ENCODE data around the gene TMEM232. TPM values are rescaled to one million over a fixed set of nuclear protein-coding genes. Genes with fewer than 3 reads are reported as not detected.

TMEM232 gene
- total RNA-seq, 1 experiment from 2014 or later = 1.3 TPM

DNA sequence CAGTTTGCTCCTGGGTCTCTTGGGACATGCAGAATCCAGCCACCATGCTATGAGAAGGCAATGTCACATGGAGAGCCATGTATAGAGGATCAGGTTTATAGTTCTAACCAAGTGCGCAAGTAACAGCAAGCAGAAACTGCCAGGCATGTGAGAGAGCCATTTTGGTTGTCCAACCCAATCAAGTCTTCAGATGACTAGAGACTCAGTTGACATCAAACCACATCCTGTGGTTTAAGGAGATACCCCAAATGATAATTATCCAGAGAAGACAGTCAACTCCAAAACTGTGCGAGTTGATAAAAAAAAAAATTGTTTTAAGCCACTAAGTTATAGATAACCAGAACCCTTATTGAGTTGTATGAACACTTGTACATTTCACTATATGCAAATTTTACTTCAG, 40.2 kb downstream of the TMEM232 start (continued):
- TF ChIP-seq TEAD1 (CRISPR knock-in tag; IDR thresholded peaks at IDR 0.05) (no peak), ZNF232 (CRISPR knock-in tag; IDR thresholded peaks at IDR 0.05) (no peak), ATF1 (CRISPR knock-in tag; IDR thresholded peaks at IDR 0.05) (no peak)
- TF ChIP-seq, protein P1, sequence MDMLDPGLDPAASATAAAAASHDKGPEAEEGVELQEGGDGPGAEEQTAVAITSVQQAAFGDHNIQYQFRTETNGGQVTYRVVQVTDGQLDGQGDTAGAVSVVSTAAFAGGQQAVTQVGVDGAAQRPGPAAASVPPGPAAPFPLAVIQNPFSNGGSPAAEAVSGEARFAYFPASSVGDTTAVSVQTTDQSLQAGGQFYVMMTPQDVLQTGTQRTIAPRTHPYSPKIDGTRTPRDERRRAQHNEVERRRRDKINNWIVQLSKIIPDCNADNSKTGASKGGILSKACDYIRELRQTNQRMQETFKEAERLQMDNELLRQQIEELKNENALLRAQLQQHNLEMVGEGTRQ (CRISPR knock-in tag; IDR thresholded peaks at IDR 0.05) = no peak

DNA sequence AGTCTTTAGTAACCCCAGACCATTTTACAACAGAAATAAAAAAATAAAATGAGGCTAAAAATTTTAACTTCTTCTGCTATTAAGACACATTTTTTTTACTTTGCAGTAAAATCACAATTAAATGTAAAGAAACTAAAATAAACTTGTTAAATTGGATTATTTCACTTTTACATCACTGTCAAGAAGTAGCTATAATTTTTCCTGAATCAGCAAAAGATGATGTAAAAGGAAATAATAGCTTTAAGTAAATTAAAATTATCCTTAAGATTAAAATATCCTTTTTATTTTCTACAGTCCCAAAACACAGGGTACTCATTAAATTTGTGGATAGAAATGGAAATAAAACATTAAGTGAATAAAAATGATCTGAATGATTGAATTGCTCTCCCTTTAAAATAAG, 44.5 kb downstream of the TMEM232 start:
- H3K4me1 Mint-ChIP-seq = 0 out of 2 replicates have a peak, but pooled peaks cover 2% of the 10 kb centered on the region
- no peaks in the 10 kb centered on the region for H3K27me3 Mint-ChIP-seq (ENCODE audit: low read depth)
- ChIA-PET CTCF (no interaction called here), POLR2A (no interaction called here)
- H3K4me3 Mint-ChIP-seq = no peak overlapping the region
- H3K9me3 Mint-ChIP-seq = no peaks in the 10 kb centered on the region
- no peak overlapping the region for H3K27ac Mint-ChIP-seq
- no peaks in the 10 kb centered on the region for H3K36me3 Mint-ChIP-seq
- DNase-seq (ENCODE audit: low spot score) = no peak
- no peak for ATAC-seq
- TF ChIP-seq ZNF396 (CRISPR knock-in tag; IDR thresholded peaks at IDR 0.05; ENCODE audit: borderline replicate concordance) (no peak), PRRX2 (CRISPR knock-in tag; IDR thresholded peaks at IDR 0.05) (no peak), NFE2L1 (CRISPR knock-in tag; IDR thresholded peaks at IDR 0.05) (no peak), TEAD4 (CRISPR knock-in tag; IDR thresholded peaks at IDR 0.05) (no peak), ZBTB21 (CRISPR knock-in tag; IDR thresholded peaks at IDR 0.05; ENCODE audit: borderline replicate concordance) (no peak), MYBL2 (CRISPR knock-in tag; IDR thresholded peaks at IDR 0.05) (no peak), TEAD1 (CRISPR knock-in tag; IDR thresholded peaks at IDR 0.05) (no peak), CREM (CRISPR knock-in tag; IDR thresholded peaks at IDR 0.05) (no peak)
- TF ChIP-seq, protein P2, sequence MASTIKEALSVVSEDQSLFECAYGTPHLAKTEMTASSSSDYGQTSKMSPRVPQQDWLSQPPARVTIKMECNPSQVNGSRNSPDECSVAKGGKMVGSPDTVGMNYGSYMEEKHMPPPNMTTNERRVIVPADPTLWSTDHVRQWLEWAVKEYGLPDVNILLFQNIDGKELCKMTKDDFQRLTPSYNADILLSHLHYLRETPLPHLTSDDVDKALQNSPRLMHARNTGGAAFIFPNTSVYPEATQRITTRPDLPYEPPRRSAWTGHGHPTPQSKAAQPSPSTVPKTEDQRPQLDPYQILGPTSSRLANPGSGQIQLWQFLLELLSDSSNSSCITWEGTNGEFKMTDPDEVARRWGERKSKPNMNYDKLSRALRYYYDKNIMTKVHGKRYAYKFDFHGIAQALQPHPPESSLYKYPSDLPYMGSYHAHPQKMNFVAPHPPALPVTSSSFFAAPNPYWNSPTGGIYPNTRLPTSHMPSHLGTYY (CRISPR knock-in tag; IDR thresholded peaks at IDR 0.05) = no peak
- TF ChIP-seq, protein P3, sequence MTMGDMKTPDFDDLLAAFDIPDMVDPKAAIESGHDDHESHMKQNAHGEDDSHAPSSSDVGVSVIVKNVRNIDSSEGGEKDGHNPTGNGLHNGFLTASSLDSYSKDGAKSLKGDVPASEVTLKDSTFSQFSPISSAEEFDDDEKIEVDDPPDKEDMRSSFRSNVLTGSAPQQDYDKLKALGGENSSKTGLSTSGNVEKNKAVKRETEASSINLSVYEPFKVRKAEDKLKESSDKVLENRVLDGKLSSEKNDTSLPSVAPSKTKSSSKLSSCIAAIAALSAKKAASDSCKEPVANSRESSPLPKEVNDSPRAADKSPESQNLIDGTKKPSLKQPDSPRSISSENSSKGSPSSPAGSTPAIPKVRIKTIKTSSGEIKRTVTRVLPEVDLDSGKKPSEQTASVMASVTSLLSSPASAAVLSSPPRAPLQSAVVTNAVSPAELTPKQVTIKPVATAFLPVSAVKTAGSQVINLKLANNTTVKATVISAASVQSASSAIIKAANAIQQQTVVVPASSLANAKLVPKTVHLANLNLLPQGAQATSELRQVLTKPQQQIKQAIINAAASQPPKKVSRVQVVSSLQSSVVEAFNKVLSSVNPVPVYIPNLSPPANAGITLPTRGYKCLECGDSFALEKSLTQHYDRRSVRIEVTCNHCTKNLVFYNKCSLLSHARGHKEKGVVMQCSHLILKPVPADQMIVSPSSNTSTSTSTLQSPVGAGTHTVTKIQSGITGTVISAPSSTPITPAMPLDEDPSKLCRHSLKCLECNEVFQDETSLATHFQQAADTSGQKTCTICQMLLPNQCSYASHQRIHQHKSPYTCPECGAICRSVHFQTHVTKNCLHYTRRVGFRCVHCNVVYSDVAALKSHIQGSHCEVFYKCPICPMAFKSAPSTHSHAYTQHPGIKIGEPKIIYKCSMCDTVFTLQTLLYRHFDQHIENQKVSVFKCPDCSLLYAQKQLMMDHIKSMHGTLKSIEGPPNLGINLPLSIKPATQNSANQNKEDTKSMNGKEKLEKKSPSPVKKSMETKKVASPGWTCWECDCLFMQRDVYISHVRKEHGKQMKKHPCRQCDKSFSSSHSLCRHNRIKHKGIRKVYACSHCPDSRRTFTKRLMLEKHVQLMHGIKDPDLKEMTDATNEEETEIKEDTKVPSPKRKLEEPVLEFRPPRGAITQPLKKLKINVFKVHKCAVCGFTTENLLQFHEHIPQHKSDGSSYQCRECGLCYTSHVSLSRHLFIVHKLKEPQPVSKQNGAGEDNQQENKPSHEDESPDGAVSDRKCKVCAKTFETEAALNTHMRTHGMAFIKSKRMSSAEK (CRISPR knock-in tag; IDR thresholded peaks at IDR 0.05; ENCODE audit: borderline replicate concordance) = no peak
- TF ChIP-seq, protein P4, sequence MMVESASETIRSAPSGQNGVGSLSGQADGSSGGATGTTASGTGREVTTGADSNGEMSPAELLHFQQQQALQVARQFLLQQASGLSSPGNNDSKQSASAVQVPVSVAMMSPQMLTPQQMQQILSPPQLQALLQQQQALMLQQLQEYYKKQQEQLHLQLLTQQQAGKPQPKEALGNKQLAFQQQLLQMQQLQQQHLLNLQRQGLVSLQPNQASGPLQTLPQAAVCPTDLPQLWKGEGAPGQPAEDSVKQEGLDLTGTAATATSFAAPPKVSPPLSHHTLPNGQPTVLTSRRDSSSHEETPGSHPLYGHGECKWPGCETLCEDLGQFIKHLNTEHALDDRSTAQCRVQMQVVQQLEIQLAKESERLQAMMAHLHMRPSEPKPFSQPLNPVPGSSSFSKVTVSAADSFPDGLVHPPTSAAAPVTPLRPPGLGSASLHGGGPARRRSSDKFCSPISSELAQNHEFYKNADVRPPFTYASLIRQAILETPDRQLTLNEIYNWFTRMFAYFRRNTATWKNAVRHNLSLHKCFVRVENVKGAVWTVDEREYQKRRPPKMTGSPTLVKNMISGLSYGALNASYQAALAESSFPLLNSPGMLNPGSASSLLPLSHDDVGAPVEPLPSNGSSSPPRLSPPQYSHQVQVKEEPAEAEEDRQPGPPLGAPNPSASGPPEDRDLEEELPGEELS (CRISPR knock-in tag; IDR thresholded peaks at IDR 0.05) = no peak
- TF ChIP-seq, protein P5, sequence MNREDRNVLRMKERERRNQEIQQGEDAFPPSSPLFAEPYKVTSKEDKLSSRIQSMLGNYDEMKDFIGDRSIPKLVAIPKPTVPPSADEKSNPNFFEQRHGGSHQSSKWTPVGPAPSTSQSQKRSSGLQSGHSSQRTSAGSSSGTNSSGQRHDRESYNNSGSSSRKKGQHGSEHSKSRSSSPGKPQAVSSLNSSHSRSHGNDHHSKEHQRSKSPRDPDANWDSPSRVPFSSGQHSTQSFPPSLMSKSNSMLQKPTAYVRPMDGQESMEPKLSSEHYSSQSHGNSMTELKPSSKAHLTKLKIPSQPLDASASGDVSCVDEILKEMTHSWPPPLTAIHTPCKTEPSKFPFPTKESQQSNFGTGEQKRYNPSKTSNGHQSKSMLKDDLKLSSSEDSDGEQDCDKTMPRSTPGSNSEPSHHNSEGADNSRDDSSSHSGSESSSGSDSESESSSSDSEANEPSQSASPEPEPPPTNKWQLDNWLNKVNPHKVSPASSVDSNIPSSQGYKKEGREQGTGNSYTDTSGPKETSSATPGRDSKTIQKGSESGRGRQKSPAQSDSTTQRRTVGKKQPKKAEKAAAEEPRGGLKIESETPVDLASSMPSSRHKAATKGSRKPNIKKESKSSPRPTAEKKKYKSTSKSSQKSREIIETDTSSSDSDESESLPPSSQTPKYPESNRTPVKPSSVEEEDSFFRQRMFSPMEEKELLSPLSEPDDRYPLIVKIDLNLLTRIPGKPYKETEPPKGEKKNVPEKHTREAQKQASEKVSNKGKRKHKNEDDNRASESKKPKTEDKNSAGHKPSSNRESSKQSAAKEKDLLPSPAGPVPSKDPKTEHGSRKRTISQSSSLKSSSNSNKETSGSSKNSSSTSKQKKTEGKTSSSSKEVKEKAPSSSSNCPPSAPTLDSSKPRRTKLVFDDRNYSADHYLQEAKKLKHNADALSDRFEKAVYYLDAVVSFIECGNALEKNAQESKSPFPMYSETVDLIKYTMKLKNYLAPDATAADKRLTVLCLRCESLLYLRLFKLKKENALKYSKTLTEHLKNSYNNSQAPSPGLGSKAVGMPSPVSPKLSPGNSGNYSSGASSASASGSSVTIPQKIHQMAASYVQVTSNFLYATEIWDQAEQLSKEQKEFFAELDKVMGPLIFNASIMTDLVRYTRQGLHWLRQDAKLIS (CRISPR knock-in tag; IDR thresholded peaks at IDR 0.05; ENCODE audit: borderline replicate concordance) = no peak
- TF ChIP-seq, protein P6, sequence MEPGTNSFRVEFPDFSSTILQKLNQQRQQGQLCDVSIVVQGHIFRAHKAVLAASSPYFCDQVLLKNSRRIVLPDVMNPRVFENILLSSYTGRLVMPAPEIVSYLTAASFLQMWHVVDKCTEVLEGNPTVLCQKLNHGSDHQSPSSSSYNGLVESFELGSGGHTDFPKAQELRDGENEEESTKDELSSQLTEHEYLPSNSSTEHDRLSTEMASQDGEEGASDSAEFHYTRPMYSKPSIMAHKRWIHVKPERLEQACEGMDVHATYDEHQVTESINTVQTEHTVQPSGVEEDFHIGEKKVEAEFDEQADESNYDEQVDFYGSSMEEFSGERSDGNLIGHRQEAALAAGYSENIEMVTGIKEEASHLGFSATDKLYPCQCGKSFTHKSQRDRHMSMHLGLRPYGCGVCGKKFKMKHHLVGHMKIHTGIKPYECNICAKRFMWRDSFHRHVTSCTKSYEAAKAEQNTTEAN (CRISPR knock-in tag; IDR thresholded peaks at IDR 0.05) = no peak
- TF ChIP-seq, protein P7, sequence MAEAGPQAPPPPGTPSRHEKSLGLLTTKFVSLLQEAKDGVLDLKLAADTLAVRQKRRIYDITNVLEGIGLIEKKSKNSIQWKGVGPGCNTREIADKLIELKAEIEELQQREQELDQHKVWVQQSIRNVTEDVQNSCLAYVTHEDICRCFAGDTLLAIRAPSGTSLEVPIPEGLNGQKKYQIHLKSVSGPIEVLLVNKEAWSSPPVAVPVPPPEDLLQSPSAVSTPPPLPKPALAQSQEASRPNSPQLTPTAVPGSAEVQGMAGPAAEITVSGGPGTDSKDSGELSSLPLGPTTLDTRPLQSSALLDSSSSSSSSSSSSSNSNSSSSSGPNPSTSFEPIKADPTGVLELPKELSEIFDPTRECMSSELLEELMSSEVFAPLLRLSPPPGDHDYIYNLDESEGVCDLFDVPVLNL (CRISPR knock-in tag; IDR thresholded peaks at IDR 0.05; ENCODE audit: borderline replicate concordance, low read depth) = no peak
- TF ChIP-seq, protein P8, sequence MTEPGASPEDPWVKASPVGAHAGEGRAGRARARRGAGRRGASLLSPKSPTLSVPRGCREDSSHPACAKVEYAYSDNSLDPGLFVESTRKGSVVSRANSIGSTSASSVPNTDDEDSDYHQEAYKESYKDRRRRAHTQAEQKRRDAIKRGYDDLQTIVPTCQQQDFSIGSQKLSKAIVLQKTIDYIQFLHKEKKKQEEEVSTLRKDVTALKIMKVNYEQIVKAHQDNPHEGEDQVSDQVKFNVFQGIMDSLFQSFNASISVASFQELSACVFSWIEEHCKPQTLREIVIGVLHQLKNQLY (CRISPR knock-in tag; IDR thresholded peaks at IDR 0.05) = no peak

All from WTC11 (cell line).